ENCODE results near the gene ATP1A1.

The ATP1A1 gene

DNA sequence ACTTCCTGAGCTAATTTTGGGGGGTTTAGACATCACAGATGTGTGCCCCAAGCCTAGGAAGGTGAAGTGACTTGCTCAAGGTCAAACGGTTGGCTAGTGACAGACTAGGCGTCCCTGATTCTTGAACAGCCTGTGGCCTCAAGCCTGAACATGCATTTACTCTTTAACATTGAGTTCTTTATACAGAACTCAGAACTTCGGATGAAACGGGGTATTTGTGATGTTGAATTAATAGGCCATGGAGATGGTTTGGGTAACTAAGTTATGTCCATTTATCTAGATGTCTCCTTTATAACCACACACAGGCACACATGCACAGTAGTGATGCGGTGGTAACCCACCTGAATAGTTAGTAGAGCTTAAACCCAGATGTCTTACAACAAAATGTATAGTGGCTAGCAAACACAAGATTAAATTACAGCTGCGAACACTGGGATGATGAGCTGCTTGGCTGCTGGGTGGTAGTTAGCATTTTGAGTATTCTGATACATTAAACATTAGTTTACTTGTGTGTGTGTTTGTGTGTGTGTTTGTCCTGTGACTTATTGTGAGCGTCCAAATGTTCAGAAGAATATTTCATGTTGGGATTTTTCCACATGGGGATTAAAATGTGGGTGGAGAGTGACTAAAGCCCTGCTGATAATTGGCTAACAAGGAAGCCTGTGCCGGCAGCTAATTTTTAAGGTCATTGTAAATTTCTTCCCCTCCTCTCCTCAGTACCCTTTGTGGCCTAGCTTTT is 2.3 kb downstream of the ATP1A1 start:
- no peaks in the 10 kb centered on the region for H3F3A ChIP-seq (ENCODE audit: insufficient read depth, low read length)
- DNase-seq = no peak
- H2AFZ ChIP-seq (ENCODE audit: low read length) = no peak overlapping the region
- no peaks in the 10 kb centered on the region for H3K36me3 ChIP-seq (replicated peaks; ENCODE audit: insufficient read depth, low read length)
- H4K20me1 ChIP-seq (ENCODE audit: insufficient read depth, low read length) = no peaks in the 10 kb centered on the region
- peaks cover 66% of the 10 kb centered on the region for H3K79me2 ChIP-seq (ENCODE audit: low read length)
- no peaks in the 10 kb centered on the region for H3K9me2 ChIP-seq (replicated peaks; ENCODE audit: insufficient read depth, low read length)
- H3K4me2 ChIP-seq (ENCODE audit: low read depth, low read length) = peak overlapping the region; percentile 68; the same call in 1 of the 2 replicates
- no peak overlapping the region for H3K9ac ChIP-seq (ENCODE audit: low read length)
- peaks cover 11% of the 10 kb centered on the region; the same call in 1 of the 2 replicates for H3K4me1 ChIP-seq (ENCODE audit: low read length)
- TF ChIP-seq EZH2 (optimal IDR thresholded peaks at IDR 0.05; ENCODE audit: low read depth, low read length) (no peak), CTCF (IDR thresholded peaks at IDR 0.05; ENCODE audit: low read length) (no peak), EZH2phosphoT487 (IDR thresholded peaks at IDR 0.05; ENCODE audit: low read length) (no peak)
- H3K9me3 ChIP-seq (replicated peaks; ENCODE audit: insufficient read depth, low read length) = no peaks in the 10 kb centered on the region
- H3K27ac ChIP-seq (ENCODE audit: low read length) = no peak overlapping the region
- H3K27me3 ChIP-seq (replicated peaks; ENCODE audit: insufficient read depth, low read length) = no peaks in the 10 kb centered on the region
- H3K4me3 ChIP-seq (ENCODE audit: low read length) = no peak overlapping the region

DNA sequence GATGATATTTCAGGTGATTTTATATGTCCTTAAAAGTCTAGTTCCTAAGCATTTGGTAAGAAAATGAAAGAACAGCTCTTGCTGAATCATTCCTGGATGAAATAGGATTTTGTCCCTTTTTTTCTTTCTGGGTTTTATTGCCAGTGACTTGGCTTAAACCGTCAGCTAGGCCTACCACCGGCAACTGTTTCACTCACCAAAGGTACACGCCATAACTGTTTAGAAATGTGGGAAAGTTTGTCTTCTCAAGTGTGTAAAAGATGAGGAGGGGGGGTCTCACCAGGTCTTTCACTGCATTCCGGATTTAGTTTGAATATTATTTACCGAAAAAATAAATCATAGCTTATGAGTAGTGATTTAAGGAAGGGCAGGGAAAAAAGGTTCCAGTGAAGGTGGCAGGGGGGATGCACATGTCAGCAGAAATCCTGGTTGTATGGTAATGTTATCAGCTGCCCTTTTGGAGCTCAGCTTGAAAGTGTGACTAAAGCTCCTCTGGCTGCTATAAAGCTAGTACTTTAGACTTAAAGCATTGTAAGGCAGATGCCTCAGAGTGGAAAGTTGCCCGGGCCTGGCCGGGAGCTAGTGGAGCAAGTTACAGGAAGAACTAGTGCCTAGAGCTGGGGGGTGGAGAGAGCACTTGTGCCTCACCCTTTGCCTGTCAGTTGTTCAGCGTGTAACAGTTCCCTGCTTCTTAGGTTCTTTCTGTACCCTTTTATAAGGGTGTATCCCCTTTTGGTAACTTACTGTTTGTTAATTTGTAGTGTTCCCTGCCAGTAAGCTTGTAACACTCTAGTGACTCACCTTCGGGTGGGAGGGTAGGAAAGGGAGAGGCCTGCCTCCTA is 3.1 kb downstream of the ATP1A1 start:
- no peak overlapping the region for H3K9ac ChIP-seq (ENCODE audit: low read length)
- H3K4me1 ChIP-seq (ENCODE audit: low read length) = peaks cover 11% of the 10 kb centered on the region; the same call in 1 of the 2 replicates
- peaks cover 74% of the 10 kb centered on the region for H3K79me2 ChIP-seq (ENCODE audit: low read length)
- no peak for TF ChIP-seq CTCF (IDR thresholded peaks at IDR 0.05; ENCODE audit: low read length)
- no peak for TF ChIP-seq EZH2 (optimal IDR thresholded peaks at IDR 0.05; ENCODE audit: low read depth, low read length)
- no peak for TF ChIP-seq EZH2phosphoT487 (IDR thresholded peaks at IDR 0.05; ENCODE audit: low read length)
- H3K4me3 ChIP-seq (ENCODE audit: low read length) = no peak overlapping the region
- H3K27ac ChIP-seq (ENCODE audit: low read length) = no peak overlapping the region
- no peak overlapping the region for H2AFZ ChIP-seq (ENCODE audit: low read length)
- H3K36me3 ChIP-seq (replicated peaks; ENCODE audit: insufficient read depth, low read length) = no peaks in the 10 kb centered on the region
- no peaks in the 10 kb centered on the region for H3K27me3 ChIP-seq (replicated peaks; ENCODE audit: insufficient read depth, low read length)
- no peaks in the 10 kb centered on the region for H3K9me3 ChIP-seq (replicated peaks; ENCODE audit: insufficient read depth, low read length)
- no peak for DNase-seq
- H3F3A ChIP-seq (ENCODE audit: insufficient read depth, low read length) = no peaks in the 10 kb centered on the region
- H3K4me2 ChIP-seq (ENCODE audit: low read depth, low read length) = 0 out of 2 replicates have a peak overlapping the region, but pooled peaks have one; percentile 68
- no peaks in the 10 kb centered on the region for H4K20me1 ChIP-seq (ENCODE audit: insufficient read depth, low read length)
- H3K9me2 ChIP-seq (replicated peaks; ENCODE audit: insufficient read depth, low read length) = no peaks in the 10 kb centered on the region

DNA sequence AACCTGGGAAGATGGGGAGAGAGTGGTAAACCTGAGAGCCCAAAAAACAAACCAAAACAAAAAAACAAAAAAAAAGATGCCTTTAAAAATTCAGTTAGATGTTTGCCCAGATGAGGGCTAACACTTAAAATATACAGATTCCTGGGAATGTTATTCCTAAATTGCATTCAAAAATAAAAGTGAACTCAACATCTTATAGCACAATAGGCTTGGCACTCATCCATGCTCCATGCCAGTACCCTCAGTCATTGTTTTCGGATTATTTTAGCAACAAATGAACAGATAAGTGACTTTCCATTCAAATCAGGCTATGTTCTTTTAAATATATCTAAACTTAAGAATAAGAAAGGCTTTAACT is 3.7 kb downstream of the ATP1A1 start:
- TF ChIP-seq CTCF (IDR thresholded peaks at IDR 0.05; ENCODE audit: low read length) = no peak
- no peak for TF ChIP-seq EZH2phosphoT487 (IDR thresholded peaks at IDR 0.05; ENCODE audit: low read length)
- no peak for TF ChIP-seq EZH2 (optimal IDR thresholded peaks at IDR 0.05; ENCODE audit: low read depth, low read length)
- no peaks in the 10 kb centered on the region for H3K27me3 ChIP-seq (replicated peaks; ENCODE audit: insufficient read depth, low read length)
- H3K4me1 ChIP-seq (ENCODE audit: low read length) = peaks cover 11% of the 10 kb centered on the region; the same call in 1 of the 2 replicates
- H3K4me3 ChIP-seq (ENCODE audit: low read length) = no peak overlapping the region
- H3K9me3 ChIP-seq (replicated peaks; ENCODE audit: insufficient read depth, low read length) = no peaks in the 10 kb centered on the region
- H3K9me2 ChIP-seq (replicated peaks; ENCODE audit: insufficient read depth, low read length) = no peaks in the 10 kb centered on the region
- H3K27ac ChIP-seq (ENCODE audit: low read length) = no peak overlapping the region
- no peak overlapping the region for H2AFZ ChIP-seq (ENCODE audit: low read length)
- H3F3A ChIP-seq (ENCODE audit: insufficient read depth, low read length) = no peaks in the 10 kb centered on the region
- no peak for DNase-seq
- no peak overlapping the region for H3K9ac ChIP-seq (ENCODE audit: low read length)
- no peak overlapping the region for H3K4me2 ChIP-seq (ENCODE audit: low read depth, low read length)
- no peaks in the 10 kb centered on the region for H3K36me3 ChIP-seq (replicated peaks; ENCODE audit: insufficient read depth, low read length)
- H4K20me1 ChIP-seq (ENCODE audit: insufficient read depth, low read length) = no peaks in the 10 kb centered on the region
- peaks cover 80% of the 10 kb centered on the region for H3K79me2 ChIP-seq (ENCODE audit: low read length)

Measured in MM.1S (cell line).